GM12878 (cell line): ENCODE measurements around the gene MAST3. TPM values are rescaled to one million over a fixed set of nuclear protein-coding genes. Genes with fewer than 3 reads are reported as not detected.
A peak's percentile ranks its signal among the peaks of the same experiment; 100 is the strongest.

Experiments
- ATAC-seq: fragments of 200-7000 bp; cut with Tn5 transposase; 3 replicates; pipeline ENCODE4 v1.9.1; 2020; ENCODE audit warnings: mild to moderate bottlenecking, moderate library complexity
- BruUV-seq: library from RNA; stranded (reverse); fragments of 400-500 nt; replicated peaks from 2 replicates; lab custom pipeline; 2021; lab: Mats Ljungman, UMichigan
- CTCF ChIA-PET: fragments of 300-600 bp; sonication (Branson Sonifier 250); formaldehyde crosslinking; extraction: SDS; loops from one replicate; lab custom pipeline; 2021; ENCODE audit warnings: inconsistent platforms; lab: Yijun Ruan, JAX
- POLR2A ChIA-PET: fragments of 350-600 bp; formaldehyde crosslinking; extraction: SDS; loops from one replicate; lab custom pipeline; 2021; ENCODE audit warnings: inconsistent platforms; lab: Charles Lee
- RAD21 ChIA-PET: fragments of 300-600 bp; sonication (Branson Sonifier 250); formaldehyde crosslinking; loops from one replicate; lab custom pipeline; 2023; ENCODE audit warnings: antibody characterized with exemption; ENCODE audit not compliant: unreplicated experiment; lab: Charles Lee
- SMC1A ChIA-PET: fragments of 300-600 bp; sonication (Branson Sonifier 250); formaldehyde crosslinking; loops from one replicate; lab custom pipeline; 2023; ENCODE audit not compliant: unreplicated experiment, uncharacterized antibody; lab: Charles Lee
- DNase-seq: peaks from one replicate; pipeline ENCODE4 v3.0.0-alpha.2; 2011; ENCODE audit warnings: low read depth, low spot score
- FAIRE-seq: peaks from 3 replicates; lab custom pipeline; 2011; peaks lifted over from hg19 to GRCh38; lab: Jason Lieb, UNC
- H2AFZ ChIP-seq: 2 replicates; pipeline ENCODE4 v1.6.0; 2011; ENCODE audit warnings: low read depth, low read length, control low read depth; ENCODE audit not compliant: control insufficient read depth
- H3K27ac ChIP-seq: 2 replicates; pipeline ENCODE4 v1.5.1; 2011; ENCODE audit warnings: control low read depth; ENCODE audit not compliant: control insufficient read depth, insufficient read depth
- H3K27me3 ChIP-seq, 2 experiments: replicated peaks in 1 of 2; 2 replicates each; pipeline versions ENCODE4 v1.6.0 to v1.6.1; 2011; ENCODE audit warnings: low read length in 1 of 2; ENCODE audit not compliant: control insufficient read depth in 2 of 2, insufficient read depth in 2 of 2
- H3K36me3 ChIP-seq, 2 experiments: 2 replicates each; pipeline ENCODE4 v1.5.1; 2011; ENCODE audit warnings: low read length in 1 of 2; ENCODE audit not compliant: control insufficient read depth in 2 of 2, insufficient read depth in 2 of 2
- H3K4me1 ChIP-seq: 2 replicates; pipeline ENCODE4 v1.6.1; 2011; ENCODE audit warnings: mild to moderate bottlenecking, low read length, moderate library complexity, mixed read lengths; ENCODE audit not compliant: control insufficient read depth, insufficient read depth
- H3K4me2 ChIP-seq: 2 replicates; pipeline ENCODE4 v1.6.0; 2011; ENCODE audit warnings: control low read depth; ENCODE audit not compliant: control insufficient read depth, insufficient read depth
- H3K4me3 ChIP-seq: fragments of 200-600 bp; sonication (generic); 2 replicates; pipeline ENCODE4 v1.5.1; 2016
- H3K79me2 ChIP-seq: 2 replicates; pipeline ENCODE4 v1.6.0; 2011; ENCODE audit warnings: low read length; ENCODE audit not compliant: control insufficient read depth, insufficient read depth
- H3K9ac ChIP-seq: 2 replicates; pipeline ENCODE4 v1.8.0; 2011; ENCODE audit warnings: low read length, control low read depth, mixed read lengths; ENCODE audit not compliant: control insufficient read depth, insufficient read depth
- H3K9me3 ChIP-seq: replicated peaks from 3 replicates; pipeline ENCODE4 v1.5.1; 2011; ENCODE audit warnings: mild to moderate bottlenecking, low read length; ENCODE audit not compliant: control insufficient read depth, insufficient read depth
- H4K20me1 ChIP-seq: 2 replicates; pipeline ENCODE4 v1.6.0; 2011; ENCODE audit not compliant: control insufficient read depth, insufficient read depth
- CHD2 ChIP-seq: IDR thresholded peaks from 2 replicates; pipeline ENCODE4 v1.6.1; 2011; ENCODE audit warnings: low read depth, low read length, improper control_type of control experiment, borderline replicate concordance
- CREM ChIP-seq: IDR thresholded peaks from 2 replicates; pipeline ENCODE4 v1.6.1; 2014; ENCODE audit warnings: antibody characterized with exemption, low read depth
- DPF2 ChIP-seq: fragments of 450-650 bp; IDR thresholded peaks from 2 replicates; pipeline ENCODE4 v1.6.1; 2017; ENCODE audit warnings: mild to moderate bottlenecking
- EP300 ChIP-seq, 2 experiments: fragments of 150-350 bp in 1 of 2; IDR thresholded peaks; 2 replicates each; pipeline ENCODE4 v1.6.1; 2011 to 2012; ENCODE audit warnings: low read depth in 2 of 2, low read length in 2 of 2, borderline replicate concordance in 1 of 2, improper control_type of control experiment in 1 of 2, inconsistent platforms in 1 of 2; ENCODE audit not compliant: control insufficient read depth in 1 of 2
- NR2F1 ChIP-seq: fragments of 450-650 bp; conservative IDR thresholded peaks from 2 replicates; pipeline ENCODE4 v1.6.1; 2017; ENCODE audit warnings: mild to moderate bottlenecking
- RAD51 ChIP-seq: fragments of 450-650 bp; IDR thresholded peaks from 2 replicates; pipeline ENCODE4 v1.6.1; 2016; ENCODE audit warnings: moderate library complexity, mild to moderate bottlenecking, inconsistent platforms
- RBBP5 ChIP-seq: fragments of 200-600 bp; sonication (generic); conservative IDR thresholded peaks from 2 replicates; pipeline ENCODE4 v1.6.1; 2016
- RELA ChIP-seq: fragments of 450-650 bp; IDR thresholded peaks from 2 replicates; pipeline ENCODE4 v1.8.0; 2014; ENCODE audit warnings: borderline replicate concordance; ENCODE audit not compliant: partially characterized antibody
- RUNX3 ChIP-seq: IDR thresholded peaks from 2 replicates; pipeline ENCODE4 v1.6.1; 2012; ENCODE audit warnings: low read length, inconsistent platforms
- SMAD1 ChIP-seq: fragments of 450-650 bp; IDR thresholded peaks from 2 replicates; pipeline ENCODE4 v1.6.1; 2018; ENCODE audit warnings: mild to moderate bottlenecking, low read depth; ENCODE audit not compliant: partially characterized antibody
- STAT3 ChIP-seq: IDR thresholded peaks from 2 replicates; pipeline ENCODE4 v1.6.1; 2011; ENCODE audit warnings: low read depth, low read length, improper control_type of control experiment
- YY1 ChIP-seq: IDR thresholded peaks from 2 replicates; pipeline ENCODE4 v1.6.1; 2011; ENCODE audit warnings: low read depth, mild to moderate bottlenecking, low read length
- ZNF217 ChIP-seq: fragments of 450-650 bp; IDR thresholded peaks from 2 replicates; pipeline ENCODE4 v1.6.1; 2017; ENCODE audit warnings: antibody characterized with exemption, mild to moderate bottlenecking
- WGBS: methylation state at CpG from one replicate; pipeline ENCODE4 v1.1.6; 2016; ENCODE audit warnings: low lambda C conversion rate; ENCODE audit not compliant: insufficient replicate concordance, insufficient coverage; ENCODE audit errors: missing lambda C conversion rate; 5-methylcytosine and 5-hydroxymethylcytosine counted together
- in situ Hi-C: fragments of 300-500 bp; cut with MboI; formaldehyde crosslinking; loops from 9 replicates; pipeline ENCODE4 v1.14.3; 2018; ENCODE audit warnings: mixed read lengths
- intact Hi-C: fragments of 100-400 bp; cut with micrococcal nuclease; formaldehyde crosslinking; loops from one replicate; pipeline ENCODE4 v1.14.2; 2022; ENCODE audit not compliant: unreplicated experiment
- polyA plus RNA-seq, 11 experiments: library from polyadenylated mRNA; depleted of rRNA in 4 of 11; unstranded in 6 of 11; stranded (reverse) in 5 of 11; fragments of >200 nt; fragmentation: Nextera tagmentation in 4 of 11; fragmentation: Illumina TruSeq in 1 of 11; extraction: Ambion mirVana in 4 of 11; extraction: Trizol in 1 of 11; gene quantifications; 1 replicate in 1 of 11; 2 replicates in 10 of 11; pipeline versions ENCODE4 v1.2.1 to v1.2.3, GENCODE V29; 2011 to 2016; ENCODE audit warnings: inconsistent platforms in 2 of 11, missing spikeins in 2 of 11, low read depth in 1 of 11
- total RNA-seq, 4 experiments: library from RNA; depleted of rRNA in 3 of 4; stranded (reverse); fragments of >200 nt in 3 of 4; fragmentation: Illumina TruSeq in 1 of 4; extraction: Trizol in 1 of 4; gene quantifications; 2 replicates each; pipeline versions ENCODE4 v1.2.1 to v1.2.3, GENCODE V29; 2013 to 2021
- TF ChIP-seq, protein P1 (sequence below): fragments of 450-650 bp; IDR thresholded peaks from 2 replicates; pipeline ENCODE4 v1.6.1; 2017; ENCODE audit warnings: mild to moderate bottlenecking, low read depth, inconsistent platforms; ENCODE audit not compliant: poor library complexity, severe bottlenecking
- TF ChIP-seq, protein P2 (sequence below): fragments of 450-650 bp; IDR thresholded peaks from 2 replicates; pipeline ENCODE4 v1.6.1; 2018; ENCODE audit warnings: borderline replicate concordance, mild to moderate bottlenecking; ENCODE audit not compliant: partially characterized antibody
- TF ChIP-seq, protein P3 (sequence below): fragments of 450-650 bp; IDR thresholded peaks from 2 replicates; pipeline ENCODE4 v1.6.1; 2017; ENCODE audit warnings: mild to moderate bottlenecking
- TF ChIP-seq, protein P4 (sequence below): IDR thresholded peaks from 2 replicates; pipeline ENCODE4 v1.6.1; 2011; ENCODE audit warnings: low read depth, mild to moderate bottlenecking, low read length, moderate library complexity, borderline replicate concordance; ENCODE audit errors: extremely low read depth

The MAST3 gene
- total and polyA plus RNA-seq, 10 of the 15 experiments (the other 5 are each of a cell fraction or from before 2014, with no cell fraction given), result 3.0 to 22.2 (median 7.5) TPM

DNA sequence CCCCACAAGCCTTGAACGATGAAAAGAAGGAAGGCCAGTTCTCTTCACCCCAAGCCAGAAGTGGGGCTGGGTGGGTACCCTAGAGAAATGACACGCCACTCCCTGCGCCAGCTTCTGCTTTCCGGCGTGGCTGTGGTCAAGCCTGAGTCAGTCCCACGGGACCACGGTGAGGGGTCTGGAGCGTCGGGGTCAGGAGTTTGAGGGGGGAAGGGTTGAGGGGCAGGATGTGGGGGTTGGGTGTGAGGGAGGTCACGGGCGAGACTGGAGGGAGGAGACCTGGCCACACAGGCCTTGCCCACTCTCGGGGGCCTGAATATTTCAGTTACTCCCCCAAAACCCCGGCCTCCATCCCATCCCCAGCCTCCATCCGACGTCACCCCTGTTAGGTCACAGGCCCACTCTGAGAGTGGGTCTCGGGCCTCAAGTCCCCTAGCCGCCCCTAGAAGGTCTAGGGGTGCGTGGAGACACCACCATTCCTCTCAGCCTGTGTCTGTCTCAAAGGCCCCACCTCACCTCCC, 75.5 kb downstream of the MAST3 start:
- RAD21 ChIA-PET, result interaction anchor here (0.7 to 3.2 kb wide), 6 partner anchors 7 to 159 kb away, joined by 3 to 29 read pairs (median 6); partner anchors contain the start of gene MPV17L2
- peak; percentile 5 for ATAC-seq
- WGBS, result 0% methylated on average over 16 of the region's 18 CpGs
- TF ChIP-seq STAT3 (no peak), RBBP5 (no peak), DPF2 (no peak), RELA (no peak), CREM (no peak), CHD2 (peak; percentile 68; the same call in 1 of the 2 replicates), SMAD1 (peak; percentile 86), EP300 (IDR thresholded peaks at IDR 0.05; ENCODE audit: borderline replicate concordance in 1 of 2, control insufficient read depth in 1 of 2, low read depth in 2 of 2, low read length in 2 of 2) (peak in 1 of 2 experiments; percentile 26; a peak in 1 of 4 replicates), NR2F1 (peak; percentile 87), RAD51 (no peak), RUNX3 (peak; percentile 78), YY1 (0 out of 2 replicates have a peak, but pooled peaks have one; percentile 4), ZNF217 (no peak)
- TF ChIP-seq, protein P1, sequence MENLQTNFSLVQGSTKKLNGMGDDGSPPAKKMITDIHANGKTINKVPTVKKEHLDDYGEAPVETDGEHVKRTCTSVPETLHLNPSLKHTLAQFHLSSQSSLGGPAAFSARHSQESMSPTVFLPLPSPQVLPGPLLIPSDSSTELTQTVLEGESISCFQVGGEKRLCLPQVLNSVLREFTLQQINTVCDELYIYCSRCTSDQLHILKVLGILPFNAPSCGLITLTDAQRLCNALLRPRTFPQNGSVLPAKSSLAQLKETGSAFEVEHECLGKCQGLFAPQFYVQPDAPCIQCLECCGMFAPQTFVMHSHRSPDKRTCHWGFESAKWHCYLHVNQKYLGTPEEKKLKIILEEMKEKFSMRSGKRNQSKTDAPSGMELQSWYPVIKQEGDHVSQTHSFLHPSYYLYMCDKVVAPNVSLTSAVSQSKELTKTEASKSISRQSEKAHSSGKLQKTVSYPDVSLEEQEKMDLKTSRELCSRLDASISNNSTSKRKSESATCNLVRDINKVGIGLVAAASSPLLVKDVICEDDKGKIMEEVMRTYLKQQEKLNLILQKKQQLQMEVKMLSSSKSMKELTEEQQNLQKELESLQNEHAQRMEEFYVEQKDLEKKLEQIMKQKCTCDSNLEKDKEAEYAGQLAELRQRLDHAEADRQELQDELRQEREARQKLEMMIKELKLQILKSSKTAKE, result peak; percentile 47
- TF ChIP-seq, protein P2, sequence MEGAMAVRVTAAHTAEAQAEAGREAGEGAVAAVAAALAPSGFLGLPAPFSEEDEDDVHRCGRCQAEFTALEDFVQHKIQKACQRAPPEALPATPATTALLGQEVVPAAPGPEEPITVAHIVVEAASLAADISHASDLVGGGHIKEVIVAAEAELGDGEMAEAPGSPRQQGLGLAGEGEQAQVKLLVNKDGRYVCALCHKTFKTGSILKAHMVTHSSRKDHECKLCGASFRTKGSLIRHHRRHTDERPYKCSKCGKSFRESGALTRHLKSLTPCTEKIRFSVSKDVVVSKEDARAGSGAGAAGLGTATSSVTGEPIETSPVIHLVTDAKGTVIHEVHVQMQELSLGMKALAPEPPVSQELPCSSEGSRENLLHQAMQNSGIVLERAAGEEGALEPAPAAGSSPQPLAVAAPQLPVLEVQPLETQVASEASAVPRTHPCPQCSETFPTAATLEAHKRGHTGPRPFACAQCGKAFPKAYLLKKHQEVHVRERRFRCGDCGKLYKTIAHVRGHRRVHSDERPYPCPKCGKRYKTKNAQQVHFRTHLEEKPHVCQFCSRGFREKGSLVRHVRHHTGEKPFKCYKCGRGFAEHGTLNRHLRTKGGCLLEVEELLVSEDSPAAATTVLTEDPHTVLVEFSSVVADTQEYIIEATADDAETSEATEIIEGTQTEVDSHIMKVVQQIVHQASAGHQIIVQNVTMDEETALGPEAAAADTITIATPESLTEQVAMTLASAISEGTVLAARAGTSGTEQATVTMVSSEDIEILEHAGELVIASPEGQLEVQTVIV, result no peak
- TF ChIP-seq, protein P3, sequence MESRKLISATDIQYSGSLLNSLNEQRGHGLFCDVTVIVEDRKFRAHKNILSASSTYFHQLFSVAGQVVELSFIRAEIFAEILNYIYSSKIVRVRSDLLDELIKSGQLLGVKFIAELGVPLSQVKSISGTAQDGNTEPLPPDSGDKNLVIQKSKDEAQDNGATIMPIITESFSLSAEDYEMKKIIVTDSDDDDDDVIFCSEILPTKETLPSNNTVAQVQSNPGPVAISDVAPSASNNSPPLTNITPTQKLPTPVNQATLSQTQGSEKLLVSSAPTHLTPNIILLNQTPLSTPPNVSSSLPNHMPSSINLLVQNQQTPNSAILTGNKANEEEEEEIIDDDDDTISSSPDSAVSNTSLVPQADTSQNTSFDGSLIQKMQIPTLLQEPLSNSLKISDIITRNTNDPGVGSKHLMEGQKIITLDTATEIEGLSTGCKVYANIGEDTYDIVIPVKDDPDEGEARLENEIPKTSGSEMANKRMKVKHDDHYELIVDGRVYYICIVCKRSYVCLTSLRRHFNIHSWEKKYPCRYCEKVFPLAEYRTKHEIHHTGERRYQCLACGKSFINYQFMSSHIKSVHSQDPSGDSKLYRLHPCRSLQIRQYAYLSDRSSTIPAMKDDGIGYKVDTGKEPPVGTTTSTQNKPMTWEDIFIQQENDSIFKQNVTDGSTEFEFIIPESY, result no peak
- TF ChIP-seq, protein P4, sequence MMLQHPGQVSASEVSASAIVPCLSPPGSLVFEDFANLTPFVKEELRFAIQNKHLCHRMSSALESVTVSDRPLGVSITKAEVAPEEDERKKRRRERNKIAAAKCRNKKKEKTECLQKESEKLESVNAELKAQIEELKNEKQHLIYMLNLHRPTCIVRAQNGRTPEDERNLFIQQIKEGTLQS, result 0 out of 2 replicates have a peak, but pooled peaks have one; percentile 34

More for the DNA sequence above, 75.5 kb downstream of the MAST3 start:
- peak overlapping the region; percentile 79 for H3K27ac ChIP-seq
- intact Hi-C loops (loop anchor here (1.0 to 5.0 kb wide), 4 partner anchors 19 to 226 kb away; partner anchors contain the start of genes MAST3 and PIK3R2), in situ Hi-C loops (no loop called here)
- FAIRE-seq (no peak), DNase-seq (no peak)
- H3K4me2 ChIP-seq, result peak overlapping the region; percentile 100
- peaks cover 30% of the 10 kb centered on the region for H3K79me2 ChIP-seq
- ChIA-PET SMC1A (interaction anchor here (0.8 kb wide), 1 partner anchor 21 kb away, joined by 3 read pairs; the partner anchor contains the start of gene PIK3R2), POLR2A (interaction anchor here (0.6 to 3.0 kb wide), 5 partner anchors 18 to 132 kb away, joined by 3 to 24 read pairs (median 4); partner anchors contain the start of gene MPV17L2), CTCF (interaction anchor here (0.7 to 1.0 kb wide), 2 partner anchors 8 to 19 kb away, joined by 3 to 5 read pairs; no protein-coding TSS in a partner anchor)
- H3K27me3 ChIP-seq, result no peaks in the 10 kb centered on the region
- peak overlapping the region; percentile 83 for H3K9ac ChIP-seq
- H4K20me1 ChIP-seq, result no peaks in the 10 kb centered on the region
- peaks cover 16 to 17% of the 10 kb centered on the region in 2 experiments; a peak in 3 of 4 replicates for H3K36me3 ChIP-seq
- H3K4me3 ChIP-seq, result peak overlapping the region; percentile 94; the same call in 1 of the 2 replicates
- H2AFZ ChIP-seq, result peak overlapping the region; percentile 53
- no TSS peak for BruUV-seq
- no peaks in the 10 kb centered on the region; the same call in 2 of the 3 replicates for H3K9me3 ChIP-seq
- peaks cover 61% of the 10 kb centered on the region for H3K4me1 ChIP-seq
